ENCODE results near the gene KIF3A.
A peak's percentile ranks its signal among the peaks of the same experiment; 100 is the strongest.

KIF3A gene

DNA sequence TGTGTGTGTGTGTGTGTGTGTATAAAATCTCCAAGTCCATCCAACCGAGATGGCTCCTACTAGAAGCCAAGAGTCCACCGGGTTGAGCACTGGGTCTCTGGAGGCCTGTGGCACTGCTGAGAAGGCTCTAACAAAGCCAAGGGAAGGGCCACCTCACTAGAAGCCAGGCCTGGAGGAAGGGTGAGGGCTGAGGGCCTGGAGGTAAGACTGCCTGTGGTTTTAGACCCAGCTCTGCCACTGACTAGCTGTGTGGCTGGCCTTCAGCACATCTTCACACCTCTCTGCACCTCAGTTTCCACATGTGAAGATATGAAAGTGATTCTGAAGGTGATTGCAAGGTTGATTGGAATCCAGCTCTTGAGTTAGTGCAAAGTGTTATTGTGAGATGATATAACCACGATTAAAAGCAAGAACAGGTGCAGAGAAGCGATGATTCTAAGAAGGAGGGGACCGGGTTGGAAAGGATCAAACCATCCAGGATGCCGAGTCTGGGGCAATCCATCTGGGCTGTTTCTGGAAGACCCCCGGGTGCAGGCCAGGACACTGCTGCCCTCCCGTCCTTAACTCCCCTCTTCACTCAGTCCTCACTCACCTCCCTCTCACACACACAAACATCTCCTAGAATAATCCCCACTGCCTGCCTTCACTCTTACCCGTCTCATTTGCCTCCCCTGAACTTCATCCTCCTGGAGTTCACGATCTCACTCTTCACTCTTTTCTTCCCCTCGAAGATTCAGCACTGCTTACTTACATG is 61.2 kb downstream of the KIF3A start:
- DNase-seq: no peak

DNA sequence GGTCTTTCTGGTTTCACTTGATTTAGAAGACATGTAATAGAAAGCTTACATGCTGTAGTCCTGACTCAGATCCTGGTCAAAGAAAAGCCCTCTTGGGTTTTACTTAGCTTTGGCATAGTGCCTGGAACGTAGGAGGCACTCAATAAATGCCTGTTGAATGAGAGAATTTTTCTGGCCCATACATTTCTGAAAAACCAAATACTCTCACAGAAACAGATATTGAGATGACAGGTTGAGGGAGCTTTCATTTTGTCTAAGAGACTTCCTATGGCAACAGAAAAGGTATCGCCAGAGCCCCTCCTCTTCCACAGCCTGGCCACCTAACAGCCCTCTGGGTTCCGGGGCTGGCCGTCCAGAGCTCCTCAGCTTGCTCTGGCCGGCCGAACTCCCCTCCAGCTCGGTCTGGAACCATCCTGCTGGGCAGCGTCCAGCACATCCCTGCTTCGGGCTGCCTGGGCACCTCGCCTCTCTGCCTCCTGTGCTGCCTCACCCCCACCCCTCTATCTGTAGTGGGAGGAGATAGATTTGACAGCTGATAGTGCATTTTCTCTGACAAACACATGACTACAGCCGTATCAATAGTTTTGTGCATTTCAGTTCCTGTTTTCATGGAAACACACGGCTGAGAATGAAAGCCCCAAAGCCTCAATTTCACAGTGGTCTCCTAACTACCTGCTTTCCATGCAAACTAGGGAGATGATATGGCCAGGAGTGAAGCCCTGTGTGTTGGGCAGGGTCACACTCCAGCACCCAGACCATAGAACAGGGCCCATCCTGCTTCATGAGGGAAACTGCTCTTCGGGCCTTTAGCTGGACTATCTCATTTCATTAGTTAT is 62.5 kb downstream of the KIF3A start:
- peak; percentile 16 for DNase-seq

GRCh38 chr5:132673939-132674630 is 63.3 kb downstream of the KIF3A start, which contains the start of gene IL4:
Gene IL4, plus strand, starts transcription at chr5:132673989. Its CDS starts 62 bp downstream, at chr5:132674051.
- no peak for DNase-seq

DNA sequence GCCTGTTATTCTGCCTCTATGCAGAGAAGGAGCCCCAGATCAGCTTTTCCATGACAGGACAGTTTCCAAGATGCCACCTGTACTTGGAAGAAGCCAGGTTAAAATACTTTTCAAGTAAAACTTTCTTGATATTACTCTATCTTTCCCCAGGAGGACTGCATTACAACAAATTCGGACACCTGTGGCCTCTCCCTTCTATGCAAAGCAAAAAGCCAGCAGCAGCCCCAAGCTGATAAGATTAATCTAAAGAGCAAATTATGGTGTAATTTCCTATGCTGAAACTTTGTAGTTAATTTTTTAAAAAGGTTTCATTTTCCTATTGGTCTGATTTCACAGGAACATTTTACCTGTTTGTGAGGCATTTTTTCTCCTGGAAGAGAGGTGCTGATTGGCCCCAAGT is 63.9 kb downstream of the KIF3A start:
- DNase-seq: no peak

- DNase-seq: no peak
Measured at GRCh38 chr5:132671000-132671399, 66.3 kb downstream of the KIF3A start.

GRCh38 chr5:132669966-132670882 is 67.1 kb downstream of the KIF3A start:
- no peak for DNase-seq

DNA sequence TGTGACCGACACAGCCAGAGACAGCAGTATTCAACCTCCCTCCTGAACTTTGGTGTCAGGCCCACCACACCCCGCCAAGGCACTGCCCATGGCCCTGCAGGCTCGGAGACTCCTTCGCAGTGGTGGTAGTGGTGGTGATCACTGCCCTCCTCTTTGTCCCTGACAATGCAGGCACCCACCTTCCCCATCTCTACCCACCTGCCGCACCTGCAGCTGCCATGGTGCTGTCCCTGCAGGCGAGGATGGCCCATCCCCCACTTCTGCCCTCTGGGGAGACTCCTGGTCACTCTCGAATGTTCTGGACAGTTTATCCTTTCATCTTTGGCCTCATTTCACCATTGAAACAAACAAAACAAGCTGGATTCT is 67.9 kb downstream of the KIF3A start:
- no peak for DNase-seq

DNA sequence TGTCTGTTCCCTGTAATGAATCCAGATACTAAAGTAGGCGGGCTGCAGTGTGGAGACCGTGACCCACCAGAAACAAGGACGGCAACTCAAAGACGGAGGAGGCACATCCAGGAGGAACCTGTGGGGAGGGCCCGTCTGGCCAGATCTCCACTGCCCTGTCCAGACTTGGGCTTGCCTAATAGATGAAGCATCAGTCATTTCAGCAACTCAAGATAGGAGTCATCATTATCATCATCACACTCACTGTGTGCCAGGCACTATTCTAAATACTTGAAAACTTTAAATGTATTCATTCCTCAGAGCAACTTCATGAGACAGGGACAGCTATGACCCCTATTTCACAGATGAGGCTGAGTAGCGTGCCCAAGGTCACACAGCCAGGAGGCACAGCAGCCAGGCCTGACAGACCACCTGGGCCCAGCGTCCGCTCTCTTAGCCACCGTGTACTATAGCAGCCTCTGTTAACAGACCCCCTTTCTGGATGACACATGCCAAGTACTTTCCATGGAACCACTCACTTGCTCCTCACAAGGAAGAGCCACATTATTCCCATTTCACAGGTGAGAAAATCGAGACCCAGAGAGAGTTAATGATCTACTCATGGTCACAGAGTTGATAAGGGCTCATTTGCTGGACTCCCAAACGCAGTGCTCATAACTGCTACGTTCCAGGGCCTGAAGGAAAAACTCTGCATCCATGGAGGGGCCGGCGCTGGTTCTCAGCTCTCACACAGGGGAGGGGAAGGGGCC is 68.5 kb downstream of the KIF3A start:
- no peak for DNase-seq

GRCh38 chr5:132667761-132668705 is 69.3 kb downstream of the KIF3A start:
- DNase-seq: no peak

- no peak for DNase-seq
Measured at GRCh38 chr5:132667309-132667708, 70.0 kb downstream of the KIF3A start.

DNA sequence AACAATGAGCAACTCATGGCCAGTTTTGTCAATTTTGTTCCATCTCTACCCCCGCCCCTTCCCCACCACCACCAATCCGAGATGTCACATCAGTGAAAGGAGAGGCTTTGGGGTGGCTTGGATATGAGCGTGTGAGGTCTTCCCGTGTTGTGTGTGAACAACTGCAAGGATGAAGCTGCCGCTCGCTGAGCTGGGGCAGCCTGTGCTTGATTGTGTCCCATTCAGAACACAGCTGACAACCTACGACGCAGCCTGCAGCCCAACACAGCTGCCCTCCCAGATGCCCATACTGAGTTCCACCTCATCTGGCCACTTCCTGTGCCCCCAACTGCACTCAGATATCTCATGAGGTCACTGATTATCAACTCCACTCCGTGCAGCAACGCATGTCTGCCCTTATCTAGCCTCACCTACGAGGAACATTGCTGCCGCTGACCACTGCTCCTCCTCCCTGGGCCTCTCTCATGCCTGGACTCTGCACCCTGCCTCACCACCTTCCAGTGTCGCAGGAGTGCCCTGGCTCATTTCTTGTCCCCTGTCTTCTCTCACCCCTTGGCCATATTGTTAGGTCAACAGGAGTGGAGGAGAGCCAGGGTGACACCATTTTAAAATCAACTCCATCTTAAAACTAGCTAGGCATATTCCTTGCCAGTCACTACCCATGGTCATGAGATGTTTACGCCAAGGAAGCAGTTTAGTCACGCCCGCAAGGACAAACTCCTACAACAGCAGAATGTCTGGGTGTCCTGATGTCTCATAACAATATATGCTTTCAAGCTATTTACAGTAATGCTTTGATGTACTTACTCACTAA is 70.8 kb downstream of the KIF3A start:
- DNase-seq: no peak

DNA sequence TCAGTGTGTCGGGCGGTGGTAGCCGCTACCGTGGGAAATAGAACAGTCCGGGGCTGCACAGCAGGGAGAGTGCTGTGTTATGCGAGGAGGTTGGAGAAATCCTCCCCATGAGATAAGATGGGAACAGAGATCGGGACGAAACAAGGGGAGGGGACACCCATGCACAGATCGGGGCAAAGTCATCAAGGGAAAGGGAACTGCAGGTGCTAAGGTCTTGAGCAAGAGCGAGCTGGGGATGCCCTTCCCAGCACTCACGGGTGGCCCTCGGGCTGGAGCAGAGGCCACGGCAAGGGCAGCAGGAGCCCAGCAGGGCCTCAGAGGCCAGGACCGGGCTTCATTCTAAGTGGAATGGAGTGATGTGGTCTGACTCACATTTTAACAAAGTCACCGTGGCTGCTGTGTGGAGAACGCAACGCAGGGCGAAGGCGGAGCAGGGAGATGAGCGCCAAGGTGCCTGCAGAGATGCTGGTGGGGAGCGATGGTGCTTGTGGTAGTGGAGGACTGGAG is 71.7 kb downstream of the KIF3A start:
- DNase-seq: no peak

DNA sequence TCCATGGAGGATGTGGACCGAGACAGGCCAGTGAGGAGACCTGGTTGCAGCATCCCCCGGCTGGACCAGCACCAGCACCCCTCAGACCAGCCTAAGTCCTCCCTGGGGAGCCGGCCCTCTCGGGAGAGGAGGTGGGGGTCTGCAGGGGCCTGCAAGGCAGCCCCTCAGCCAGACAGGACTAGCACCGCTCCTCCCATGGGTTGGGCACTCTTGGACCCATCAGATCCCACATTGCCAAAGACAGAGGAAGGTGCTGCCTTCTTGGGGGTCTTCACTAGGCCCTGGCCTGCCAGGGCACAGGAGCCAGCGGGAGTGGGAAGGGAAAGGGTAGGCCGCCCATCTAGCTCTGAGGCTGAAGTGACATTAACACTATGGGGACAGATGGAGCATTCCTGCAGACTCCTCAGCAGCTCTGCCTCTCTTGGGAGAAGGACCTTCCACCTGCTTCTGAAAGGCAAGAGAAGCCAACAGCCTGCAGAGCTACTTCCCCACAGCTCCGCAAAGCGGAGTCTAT is 72.6 kb downstream of the KIF3A start:
- no peak for DNase-seq

DNA sequence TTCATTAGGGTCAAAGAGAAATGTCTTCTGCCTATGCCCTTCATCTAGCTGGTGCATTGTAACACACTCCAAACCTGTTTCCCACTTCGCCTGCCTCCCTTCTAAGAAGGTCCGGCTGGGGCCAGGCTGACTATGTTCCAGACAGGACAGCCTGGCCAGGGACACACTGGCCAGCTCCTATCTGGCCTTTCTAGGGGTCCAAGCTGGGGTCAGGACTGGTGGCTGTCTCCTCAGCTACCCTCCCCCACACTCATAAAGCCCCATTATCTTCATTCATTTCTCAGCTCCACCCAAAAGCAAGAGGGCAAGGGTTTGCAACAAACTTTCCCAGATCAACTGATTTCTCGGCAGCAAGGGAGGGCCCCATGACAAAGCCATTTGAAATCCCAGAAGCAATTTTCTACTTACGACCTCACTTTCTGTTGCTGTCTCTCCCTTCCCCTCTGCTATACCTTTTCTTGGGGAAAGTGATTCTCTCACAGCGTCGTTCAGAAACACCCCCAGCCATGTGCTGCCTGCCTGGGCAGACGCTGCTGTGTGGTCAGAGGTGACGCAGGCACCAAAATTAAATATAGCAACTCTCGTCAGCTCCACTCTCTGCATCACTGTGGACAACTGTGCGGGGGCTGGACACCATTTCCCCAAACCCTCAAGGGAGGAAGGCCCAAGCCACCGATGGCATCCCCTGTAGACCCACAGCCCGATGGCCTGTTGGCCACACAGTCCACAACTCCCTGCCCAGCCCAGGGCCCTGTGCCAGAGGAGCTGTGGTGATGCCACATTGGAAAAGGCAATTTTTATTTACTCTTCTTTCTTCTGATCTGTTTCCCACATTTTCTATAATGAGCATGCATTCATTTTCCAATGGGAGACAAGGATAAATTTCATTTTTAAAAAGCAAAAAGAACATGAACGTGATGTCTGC is 73.3 kb downstream of the KIF3A start:
- DNase-seq: no peak

GRCh38 chr5:132662925-132663770 is 74.2 kb downstream of the KIF3A start:
- DNase-seq: peak; percentile 30

GRCh38 chr5:132662004-132662401 is 75.3 kb downstream of the KIF3A start:
- DNase-seq: no peak

All from DMS53 (cell line).